B cell (primary cell): ENCODE measurements around the gene ZDHHC11. TPM values are rescaled to one million over a fixed set of nuclear protein-coding genes. Genes with fewer than 3 reads are reported as not detected.
"Not testable (repeated sequence)": the region's sequence is repeated elsewhere in the genome, so short reads cannot be mapped to it uniquely, and the experiment has no call there.

Experiments used
- ATAC-seq: fragments of 200-7000 bp; cut with Tn5 transposase; one replicate; pipeline ENCODE4 v1.10.0; 2021; ENCODE audit warnings: low read depth, mild to moderate bottlenecking, moderate number of reproducible peaks, moderate library complexity
- CTCF ChIA-PET: fragments of 350-600 bp; sonication (Branson Sonifier 250); formaldehyde crosslinking; loops from one replicate; lab custom pipeline; 2021; ENCODE audit warnings: antibody characterized with exemption, inconsistent platforms; lab: Charles Lee
- POLR2A ChIA-PET: fragments of 350-600 bp; sonication (Branson Sonifier 250); formaldehyde crosslinking; loops from one replicate; lab custom pipeline; 2021; ENCODE audit warnings: antibody characterized with exemption; lab: Charles Lee
- DNase-seq: peaks from one replicate; pipeline ENCODE4 v3.0.0; 2013
- H2AFZ ChIP-seq: 2 replicates; pipeline ENCODE4 v1.6.1; 2012; ENCODE audit warnings: mild to moderate bottlenecking, low read depth, low read length; ENCODE audit not compliant: insufficient read depth, poor library complexity, severe bottlenecking
- H3K27ac ChIP-seq, 2 donors: 1 replicate in 1 of 2; 2 replicates in 1 of 2; pipeline ENCODE4 v1.5.1; 2012 to 2013; ENCODE audit warnings: low read length in 2 of 2, mild to moderate bottlenecking in 2 of 2, moderate library complexity in 1 of 2
- H3K27me3 ChIP-seq, 4 experiments: fragments of 200-600 bp in 1 of 4; sonication (generic) in 1 of 4; replicated peaks in 1 of 4; 1 replicate in 2 of 4; 2 replicates in 2 of 4; pipeline versions ENCODE4 v1.6.1 to v1.7.0; 2013 to 2016; ENCODE audit warnings: low read length in 3 of 4, mild to moderate bottlenecking in 2 of 4, mixed read lengths in 1 of 4, moderate library complexity in 1 of 4; ENCODE audit not compliant: insufficient read depth in 4 of 4, control insufficient read depth in 3 of 4; ENCODE audit errors: control extremely low read depth in 1 of 4
- H3K36me3 ChIP-seq, 2 experiments: replicated peaks in 1 of 2; 1 replicate in 1 of 2; 2 replicates in 1 of 2; pipeline versions ENCODE4 v1.6.1 to v1.7.1; 2013; ENCODE audit warnings: low read length in 1 of 2; ENCODE audit not compliant: insufficient read depth in 2 of 2, control insufficient read depth in 1 of 2; ENCODE audit errors: control extremely low read depth in 1 of 2, extremely low read depth in 1 of 2
- H3K4me1 ChIP-seq, 2 donors: fragments of 200-600 bp in 1 of 2; sonication (generic) in 1 of 2; 1 replicate in 1 of 2; 2 replicates in 1 of 2; pipeline versions ENCODE4 v1.5.1 to v1.6.1; 2013 to 2017; ENCODE audit warnings: low read length in 2 of 2; ENCODE audit not compliant: control insufficient read depth in 2 of 2, insufficient read depth in 2 of 2
- H3K4me2 ChIP-seq: replicated peaks from 2 replicates; pipeline ENCODE3; 2012; ENCODE audit warnings: mild to moderate bottlenecking, low read depth, low read length; ENCODE audit not compliant: poor library complexity, severe bottlenecking
- H3K4me3 ChIP-seq, 5 experiments: fragments of 200-600 bp in 1 of 5; sonication (generic) in 1 of 5; 1 replicate in 3 of 5; 2 replicates in 2 of 5; pipeline versions ENCODE4 v1.5.1 to v1.7.0; 2011 to 2016; ENCODE audit warnings: low read length in 4 of 5, mild to moderate bottlenecking in 4 of 5, low read depth in 2 of 5, control low read depth in 1 of 5, moderate library complexity in 1 of 5; ENCODE audit not compliant: insufficient read depth in 1 of 5; ENCODE audit errors: control extremely low read depth in 1 of 5, extremely low read depth in 1 of 5
- H3K79me2 ChIP-seq: fragments of 200-600 bp; sonication (generic); one replicate; pipeline ENCODE4 v1.6.0; 2016; ENCODE audit warnings: low read length; ENCODE audit not compliant: control insufficient read depth, insufficient read depth
- H3K9ac ChIP-seq: fragments of 200-600 bp; sonication (generic); 2 replicates; pipeline ENCODE4 v1.6.1; 2017; ENCODE audit warnings: mild to moderate bottlenecking, low read length, moderate library complexity
- H3K9me3 ChIP-seq, 3 donors: one replicate each; pipeline versions ENCODE4 v1.6.1 to v1.7.1; 2013; ENCODE audit warnings: low read length in 2 of 3; ENCODE audit not compliant: control insufficient read depth in 2 of 3, insufficient read depth in 1 of 3; ENCODE audit errors: control extremely low read depth in 1 of 3
- H4K20me1 ChIP-seq: 2 replicates; pipeline ENCODE4 v1.6.0; 2012; ENCODE audit warnings: mild to moderate bottlenecking, low read length; ENCODE audit not compliant: insufficient read depth, control insufficient read depth, poor library complexity, severe bottlenecking
- H3K27ac Mint-ChIP-seq: one replicate; pipeline ENCODE4 v1.8.0; 2021; ENCODE audit warnings: mixed read lengths
- H3K27me3 Mint-ChIP-seq: one replicate; pipeline ENCODE4 v1.8.0; 2021; ENCODE audit warnings: mixed read lengths
- H3K4me1 Mint-ChIP-seq: one replicate; pipeline ENCODE4 v1.8.0; 2021; ENCODE audit warnings: mixed read lengths
- H3K4me3 Mint-ChIP-seq: one replicate; pipeline ENCODE4 v1.8.0; 2021; ENCODE audit warnings: mixed read lengths
- H3K9me3 Mint-ChIP-seq: one replicate; pipeline ENCODE4 v1.8.0; 2022; ENCODE audit warnings: mixed read lengths; ENCODE audit not compliant: insufficient read depth
- EZH2 ChIP-seq: IDR thresholded peaks from 2 replicates; pipeline ENCODE4 v1.6.1; 2012; ENCODE audit warnings: borderline replicate concordance, low read depth, mild to moderate bottlenecking, moderate library complexity, low read length; ENCODE audit not compliant: insufficient read depth, poor library complexity, severe bottlenecking
- WGBS: methylation state at CpG from one replicate; pipeline ENCODE4 v1.1.5; 2013; ENCODE audit warnings: missing lambda C conversion rate; ENCODE audit not compliant: insufficient coverage; 5-methylcytosine and 5-hydroxymethylcytosine counted together
- intact Hi-C: fragments of 100-400 bp; cut with micrococcal nuclease; formaldehyde crosslinking; loops from one replicate; pipeline ENCODE4 v1.10.0; 2022
- polyA plus RNA-seq: library from polyadenylated mRNA; depleted of rRNA; stranded (reverse); fragments of >200 nt; gene quantifications from 2 replicates; pipeline ENCODE4 v1.2.3, GENCODE V29; 2012
- total RNA-seq, 2 donors: library from RNA; stranded (reverse); fragments of 120-200 nt in 1 of 2; gene quantifications; 1 replicate in 1 of 2; 2 replicates in 1 of 2; pipeline versions ENCODE4 v1.2.3 to v1.2.4, GENCODE V29; 2013 to 2022
- TF ChIP-seq, protein P1 (sequence below): fragments of 200-600 bp; IDR thresholded peaks from one replicate; pipeline ENCODE4 v1.8.0; 2022; ENCODE audit warnings: antibody characterized with exemption, mild to moderate bottlenecking

Gene ZDHHC11
- total and polyA plus RNA-seq, 2 donors (not counting 1 experiment from before 2014, with no cell fraction given) = 0.69 to 3.0 TPM

DNA sequence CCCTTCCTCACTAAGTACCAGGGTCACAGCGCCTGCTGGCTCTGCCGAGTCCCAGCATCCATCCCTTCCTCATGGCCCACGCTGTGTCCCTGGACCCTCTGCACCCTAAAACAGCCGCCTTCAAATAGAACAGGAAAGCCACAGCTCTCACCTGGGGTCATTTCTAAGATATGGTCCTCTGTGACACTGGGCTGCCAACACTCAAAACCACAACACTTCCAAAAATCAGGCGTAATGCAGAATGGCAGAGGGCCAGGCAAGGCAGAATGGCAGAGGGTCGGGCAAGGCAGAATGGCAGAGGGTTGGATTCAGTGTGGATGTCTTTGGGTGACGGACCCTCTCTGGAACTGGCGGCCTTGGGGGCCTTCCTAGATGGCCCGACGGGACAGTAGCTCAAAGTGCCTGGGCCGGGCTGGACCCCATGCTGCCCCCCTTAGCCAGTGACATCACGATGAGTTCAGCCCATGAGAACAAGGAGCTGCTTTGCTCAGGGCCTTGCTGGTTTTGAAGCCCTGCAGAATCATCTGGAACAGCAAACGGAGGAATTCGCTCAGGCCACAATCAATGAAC lies 101.6 kb downstream of the ZDHHC11 start:
- H3K9me3 ChIP-seq = no peaks in the 10 kb centered on the region
- H3K27me3 Mint-ChIP-seq = no peaks in the 10 kb centered on the region
- no peak for TF ChIP-seq EZH2
- TF ChIP-seq, protein P1, sequence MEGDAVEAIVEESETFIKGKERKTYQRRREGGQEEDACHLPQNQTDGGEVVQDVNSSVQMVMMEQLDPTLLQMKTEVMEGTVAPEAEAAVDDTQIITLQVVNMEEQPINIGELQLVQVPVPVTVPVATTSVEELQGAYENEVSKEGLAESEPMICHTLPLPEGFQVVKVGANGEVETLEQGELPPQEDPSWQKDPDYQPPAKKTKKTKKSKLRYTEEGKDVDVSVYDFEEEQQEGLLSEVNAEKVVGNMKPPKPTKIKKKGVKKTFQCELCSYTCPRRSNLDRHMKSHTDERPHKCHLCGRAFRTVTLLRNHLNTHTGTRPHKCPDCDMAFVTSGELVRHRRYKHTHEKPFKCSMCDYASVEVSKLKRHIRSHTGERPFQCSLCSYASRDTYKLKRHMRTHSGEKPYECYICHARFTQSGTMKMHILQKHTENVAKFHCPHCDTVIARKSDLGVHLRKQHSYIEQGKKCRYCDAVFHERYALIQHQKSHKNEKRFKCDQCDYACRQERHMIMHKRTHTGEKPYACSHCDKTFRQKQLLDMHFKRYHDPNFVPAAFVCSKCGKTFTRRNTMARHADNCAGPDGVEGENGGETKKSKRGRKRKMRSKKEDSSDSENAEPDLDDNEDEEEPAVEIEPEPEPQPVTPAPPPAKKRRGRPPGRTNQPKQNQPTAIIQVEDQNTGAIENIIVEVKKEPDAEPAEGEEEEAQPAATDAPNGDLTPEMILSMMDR = no peak
- H3K4me1 ChIP-seq = no peaks in the 10 kb centered on the region
- H3K9me3 Mint-ChIP-seq = no peaks in the 10 kb centered on the region
- no peak overlapping the region for H3K4me3 Mint-ChIP-seq
- no peaks in the 10 kb centered on the region for H3K4me1 Mint-ChIP-seq
- no peak overlapping the region for H3K4me2 ChIP-seq
- H3K27me3 ChIP-seq = no peaks in the 10 kb centered on the region
- intact Hi-C loops = no loop called here
- H3K36me3 ChIP-seq = no peaks in the 10 kb centered on the region
- no peaks in the 10 kb centered on the region for H3K79me2 ChIP-seq
- POLR2A ChIA-PET = no interaction called here
- H3K27ac ChIP-seq = no peak overlapping the region
- no CpG with 5 or more reads among the region's 14 CpGs for WGBS
- no peak overlapping the region for H3K27ac Mint-ChIP-seq
- no peak overlapping the region for H3K9ac ChIP-seq
- H3K4me3 ChIP-seq = no peak overlapping the region
- no peak for ATAC-seq
- DNase-seq = no peak
- H4K20me1 ChIP-seq = no peaks in the 10 kb centered on the region
- no peak overlapping the region for H2AFZ ChIP-seq
- CTCF ChIA-PET = no interaction called here

DNA sequence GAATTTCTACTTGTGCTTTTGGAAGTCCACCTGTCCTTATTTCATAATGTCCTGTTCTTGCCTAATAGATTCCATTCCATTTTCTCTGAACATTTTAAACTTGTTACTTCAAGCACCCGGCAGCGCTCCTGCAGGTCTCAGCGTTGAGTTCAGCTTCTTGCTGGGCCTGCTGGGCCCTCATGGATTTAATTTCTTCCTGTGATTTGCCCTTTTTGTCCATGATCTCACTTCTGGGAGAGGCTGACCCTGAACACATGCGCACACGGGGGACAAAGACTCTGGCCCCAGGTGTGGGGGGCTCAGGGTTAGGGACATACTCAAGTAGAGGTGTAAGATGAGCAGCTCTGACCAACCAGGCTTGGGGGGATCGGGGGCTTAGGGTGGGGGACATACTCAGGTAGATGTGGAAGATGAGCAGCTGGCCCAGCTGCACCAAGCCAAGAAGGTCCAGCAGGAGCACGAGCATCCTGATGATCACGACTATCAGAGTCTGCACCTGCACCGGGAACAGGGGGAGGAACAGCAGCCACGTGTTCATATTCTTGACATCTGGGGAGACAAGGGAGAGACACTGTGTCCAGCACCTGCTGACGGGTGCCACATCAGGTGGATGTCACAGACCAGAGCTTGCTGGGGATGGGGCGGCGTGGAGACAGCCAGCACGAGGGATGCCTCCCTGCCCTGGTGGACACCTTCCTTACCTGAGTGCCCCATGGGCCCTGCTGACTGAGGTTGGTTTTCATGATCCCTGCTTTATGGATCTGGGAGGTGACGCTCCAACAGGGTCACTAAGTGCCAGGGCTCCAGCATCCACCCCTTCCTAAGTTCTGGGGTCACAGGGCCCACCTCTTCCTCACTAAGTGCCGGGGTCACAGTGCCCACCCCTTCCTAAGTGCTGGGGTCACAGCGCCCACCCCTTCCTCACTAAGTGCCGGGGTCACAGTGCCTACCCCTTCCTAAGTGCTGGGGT lies 102.5 kb downstream of the ZDHHC11 start:
- H3K9me3 Mint-ChIP-seq, DNase-seq, H3K79me2 ChIP-seq, H3K4me3 ChIP-seq, H3K27me3 ChIP-seq, H3K27ac ChIP-seq, H3K4me2 ChIP-seq, H3K4me1 ChIP-seq, H3K4me1 Mint-ChIP-seq, H3K27me3 Mint-ChIP-seq, POLR2A ChIA-PET, H3K27ac Mint-ChIP-seq, H3K4me3 Mint-ChIP-seq, H4K20me1 ChIP-seq, H3K9ac ChIP-seq, intact Hi-C loops, H3K36me3 ChIP-seq, CTCF ChIA-PET, H2AFZ ChIP-seq, H3K9me3 ChIP-seq, ATAC-seq: not testable (repeated sequence)
- no CpG with 5 or more reads among the region's 18 CpGs for WGBS

DNA sequence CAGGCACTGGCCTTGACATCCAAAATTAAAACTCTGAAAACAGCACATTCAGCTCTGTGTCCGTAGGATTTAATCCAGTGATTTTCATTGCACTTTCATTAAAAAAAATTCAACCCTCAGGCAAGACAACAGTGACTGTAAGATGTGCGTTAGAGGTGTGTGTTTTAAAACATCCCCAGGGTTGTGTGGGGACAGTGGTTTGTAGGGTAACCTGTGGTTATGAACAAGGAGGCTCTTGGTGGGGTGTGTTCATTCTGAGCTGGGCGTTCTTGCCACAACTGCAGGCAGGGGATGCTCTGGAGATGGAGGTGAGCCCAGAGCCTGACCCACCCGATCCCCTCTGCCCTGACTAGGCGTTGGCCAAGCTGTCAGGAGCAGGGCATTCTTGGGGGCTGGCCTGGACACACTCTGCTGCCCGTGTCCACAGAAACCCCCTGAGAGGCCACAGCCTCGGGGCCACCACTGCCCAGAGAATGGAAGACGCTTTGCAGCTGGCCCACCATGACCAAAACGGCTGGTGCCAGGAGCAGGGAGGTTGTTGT lies 103.4 kb downstream of the ZDHHC11 start:
- H2AFZ ChIP-seq, H3K4me1 Mint-ChIP-seq, H3K27me3 Mint-ChIP-seq, POLR2A ChIA-PET, H3K27ac Mint-ChIP-seq, H3K4me3 Mint-ChIP-seq, H3K4me2 ChIP-seq, CTCF ChIA-PET, intact Hi-C loops, H3K4me1 ChIP-seq, H3K9me3 Mint-ChIP-seq, H4K20me1 ChIP-seq, ATAC-seq, H3K9ac ChIP-seq, H3K9me3 ChIP-seq, H3K36me3 ChIP-seq, H3K27ac ChIP-seq, H3K27me3 ChIP-seq, H3K4me3 ChIP-seq, DNase-seq, H3K79me2 ChIP-seq: not testable (repeated sequence)
- WGBS = no CpG with 5 or more reads among the region's 9 CpGs
